Astrocyte (in vitro differentiated cells and primary cell): ENCODE results near the gene SH3GL3.

Experiments used
- EZH2 ChIP-seq: IDR thresholded peaks from 2 replicates; pipeline ENCODE4 v1.6.1; 2012; ENCODE audit warnings: mild to moderate bottlenecking, low read length, inconsistent platforms; ENCODE audit not compliant: insufficient read depth
- TF ChIP-seq, protein P1 (sequence below): IDR thresholded peaks from 2 replicates; pipeline ENCODE4 v1.5.1; 2011; ENCODE audit warnings: low read depth, mild to moderate bottlenecking, inconsistent platforms, low read length, moderate library complexity; ENCODE audit not compliant: insufficient read depth

DNA sequence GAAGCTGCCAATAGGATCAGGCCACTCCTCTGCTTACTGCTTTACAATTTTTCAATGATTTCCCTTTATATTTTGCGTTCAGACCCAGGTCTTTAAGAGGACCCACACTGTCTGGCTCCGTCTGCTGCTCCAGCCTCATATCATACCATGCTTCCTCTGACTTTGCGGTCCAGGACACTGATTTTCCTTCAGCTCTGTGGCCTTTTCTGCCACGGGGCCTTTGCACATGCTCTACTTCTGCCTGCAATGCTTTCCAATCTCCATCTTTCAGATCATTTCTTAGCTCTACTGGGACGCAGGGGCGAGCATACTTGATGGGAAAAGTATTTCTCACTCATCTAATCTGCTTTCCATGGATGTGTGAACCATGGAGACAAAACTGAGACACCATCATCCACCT lies 23.0 kb upstream of the SH3GL3 start:
- TF ChIP-seq, protein P1, sequence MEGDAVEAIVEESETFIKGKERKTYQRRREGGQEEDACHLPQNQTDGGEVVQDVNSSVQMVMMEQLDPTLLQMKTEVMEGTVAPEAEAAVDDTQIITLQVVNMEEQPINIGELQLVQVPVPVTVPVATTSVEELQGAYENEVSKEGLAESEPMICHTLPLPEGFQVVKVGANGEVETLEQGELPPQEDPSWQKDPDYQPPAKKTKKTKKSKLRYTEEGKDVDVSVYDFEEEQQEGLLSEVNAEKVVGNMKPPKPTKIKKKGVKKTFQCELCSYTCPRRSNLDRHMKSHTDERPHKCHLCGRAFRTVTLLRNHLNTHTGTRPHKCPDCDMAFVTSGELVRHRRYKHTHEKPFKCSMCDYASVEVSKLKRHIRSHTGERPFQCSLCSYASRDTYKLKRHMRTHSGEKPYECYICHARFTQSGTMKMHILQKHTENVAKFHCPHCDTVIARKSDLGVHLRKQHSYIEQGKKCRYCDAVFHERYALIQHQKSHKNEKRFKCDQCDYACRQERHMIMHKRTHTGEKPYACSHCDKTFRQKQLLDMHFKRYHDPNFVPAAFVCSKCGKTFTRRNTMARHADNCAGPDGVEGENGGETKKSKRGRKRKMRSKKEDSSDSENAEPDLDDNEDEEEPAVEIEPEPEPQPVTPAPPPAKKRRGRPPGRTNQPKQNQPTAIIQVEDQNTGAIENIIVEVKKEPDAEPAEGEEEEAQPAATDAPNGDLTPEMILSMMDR: no peak
- no peak for TF ChIP-seq EZH2
